NCI-H82 (cell line): Measurements from ENCODE around the gene CABLES2.

Experiments used
- DNase-seq: peaks from one replicate; lab custom pipeline; 2025; lab: John Stamatoyannopoulos, UW

CABLES2 gene

DNA sequence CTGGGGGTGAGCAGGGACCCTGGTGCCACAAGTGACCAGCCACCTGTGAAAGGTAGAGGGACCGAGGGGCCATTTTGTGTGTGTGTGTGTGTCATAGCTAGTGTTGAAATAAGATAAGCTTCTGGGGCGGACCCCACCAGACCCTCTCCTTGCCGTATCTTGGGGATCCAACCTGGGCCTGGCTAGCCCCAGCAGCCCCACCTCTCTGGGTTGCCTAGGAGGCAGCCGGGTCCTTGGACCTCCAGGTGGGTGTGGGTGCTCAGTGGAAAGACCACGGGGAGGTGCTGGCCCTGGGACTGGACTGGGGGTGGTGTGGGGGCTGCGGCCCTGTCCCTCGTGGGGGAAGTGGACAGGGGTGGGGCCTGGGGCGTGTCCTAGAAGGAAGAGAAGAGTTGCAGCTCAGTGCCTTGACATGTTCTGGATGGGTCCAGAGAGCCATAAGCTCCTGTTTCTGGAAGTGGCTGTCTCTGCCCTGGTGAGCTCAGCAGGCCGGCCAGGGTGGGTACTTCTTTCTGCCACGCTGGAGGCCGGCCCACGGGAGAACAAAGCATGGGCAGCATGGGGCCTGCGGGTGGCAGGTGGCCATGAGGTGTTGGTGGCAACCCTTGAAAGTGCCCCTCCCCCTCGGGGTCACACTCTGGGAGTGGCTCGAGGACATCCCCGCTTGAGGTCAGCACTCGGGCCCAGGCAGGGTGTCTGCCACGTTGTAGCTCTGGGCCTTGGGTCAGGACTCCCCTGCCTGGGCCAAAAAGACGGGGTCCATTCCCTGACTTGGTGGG, 11.8 kb upstream of the CABLES2 start:
- DNase-seq: no peak

DNA sequence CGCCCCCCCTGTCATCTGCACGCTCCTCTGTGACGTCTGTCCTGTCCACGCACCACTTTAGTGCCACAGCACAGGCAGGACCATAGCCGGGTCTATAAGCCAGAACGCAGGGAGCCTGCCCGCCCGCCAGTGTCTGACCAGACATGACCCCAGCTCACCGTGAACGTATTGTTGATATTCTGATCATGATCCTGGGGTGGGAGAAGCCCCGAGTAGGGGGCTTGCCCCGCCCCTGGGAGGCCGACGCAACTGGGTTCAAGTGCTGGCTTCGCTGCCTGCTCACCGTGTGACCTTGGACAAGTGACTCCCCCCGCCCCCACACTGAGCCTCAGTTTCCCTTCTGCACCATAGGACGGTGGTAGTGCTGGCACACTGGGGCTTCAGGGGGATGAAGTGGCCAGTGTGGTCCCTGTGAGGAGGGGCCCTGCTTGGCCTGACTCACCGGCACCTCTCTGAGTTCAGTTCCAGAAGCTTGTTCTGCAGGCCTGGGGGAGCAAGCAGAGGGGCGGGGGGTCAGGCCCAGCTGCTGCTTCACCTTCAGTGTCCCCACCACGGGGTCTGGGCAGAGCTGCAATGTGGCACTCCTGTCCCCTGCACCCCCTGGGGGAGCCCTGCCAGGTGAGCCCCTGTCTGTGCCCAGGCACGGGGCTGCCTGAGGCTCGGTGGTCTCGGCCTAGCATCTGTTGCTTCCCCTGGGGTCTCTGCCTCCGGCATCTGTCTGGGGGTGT, 11.1 kb upstream of the CABLES2 start:
- no peak for DNase-seq

DNA sequence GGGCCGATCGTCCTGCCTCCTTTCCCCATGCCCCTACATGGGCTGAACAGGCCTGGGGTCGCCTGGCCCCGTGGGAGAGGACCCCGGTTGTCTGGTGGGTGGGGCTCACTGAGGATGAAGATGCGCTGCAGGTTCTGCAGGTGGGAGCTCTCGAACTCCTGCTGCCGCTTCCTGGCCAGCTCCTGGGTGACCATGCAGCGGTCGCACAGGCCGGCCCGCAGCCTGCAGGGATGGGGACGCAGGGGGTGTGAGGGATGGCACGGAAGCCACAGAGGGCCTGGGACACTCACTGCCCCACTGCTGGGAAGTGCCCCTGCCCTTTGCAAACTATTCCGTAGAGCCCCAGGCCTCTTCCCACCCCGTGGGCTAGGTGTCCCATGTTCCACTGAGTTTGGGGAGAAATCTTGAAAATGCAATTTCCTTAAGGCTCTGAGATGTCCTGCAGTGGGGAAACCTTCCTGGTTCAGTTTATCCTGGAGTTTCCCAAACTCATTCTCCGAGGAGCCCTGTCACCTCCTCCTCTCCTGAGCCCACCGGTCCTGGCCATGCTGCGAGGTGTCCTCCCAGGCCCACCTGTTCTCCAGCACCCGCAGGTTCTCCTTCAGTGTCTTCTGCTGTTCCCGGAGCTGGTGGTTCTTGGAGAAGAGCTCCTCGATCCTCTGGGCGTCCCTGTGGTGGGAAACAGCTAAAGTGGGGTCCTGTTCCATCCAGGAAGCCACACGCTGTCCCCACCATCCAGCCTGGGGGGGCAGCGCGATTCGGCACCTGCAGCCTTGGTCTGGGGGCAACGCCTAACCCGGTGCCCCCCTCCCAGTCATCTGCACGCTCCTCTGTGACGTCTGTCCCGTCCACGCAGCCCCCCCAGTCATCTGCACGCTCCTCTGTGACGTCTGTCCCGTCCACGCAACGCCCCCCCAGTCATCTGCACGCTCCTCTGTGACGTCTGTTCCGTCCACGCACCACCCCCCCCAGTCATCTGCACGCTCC, 9.9 kb upstream of the CABLES2 start:
- DNase-seq: no peak

- DNase-seq: no peak
These were observed 8.4 kb upstream of the CABLES2 start for GRCh38 chr20:62415354-62416111.

DNA sequence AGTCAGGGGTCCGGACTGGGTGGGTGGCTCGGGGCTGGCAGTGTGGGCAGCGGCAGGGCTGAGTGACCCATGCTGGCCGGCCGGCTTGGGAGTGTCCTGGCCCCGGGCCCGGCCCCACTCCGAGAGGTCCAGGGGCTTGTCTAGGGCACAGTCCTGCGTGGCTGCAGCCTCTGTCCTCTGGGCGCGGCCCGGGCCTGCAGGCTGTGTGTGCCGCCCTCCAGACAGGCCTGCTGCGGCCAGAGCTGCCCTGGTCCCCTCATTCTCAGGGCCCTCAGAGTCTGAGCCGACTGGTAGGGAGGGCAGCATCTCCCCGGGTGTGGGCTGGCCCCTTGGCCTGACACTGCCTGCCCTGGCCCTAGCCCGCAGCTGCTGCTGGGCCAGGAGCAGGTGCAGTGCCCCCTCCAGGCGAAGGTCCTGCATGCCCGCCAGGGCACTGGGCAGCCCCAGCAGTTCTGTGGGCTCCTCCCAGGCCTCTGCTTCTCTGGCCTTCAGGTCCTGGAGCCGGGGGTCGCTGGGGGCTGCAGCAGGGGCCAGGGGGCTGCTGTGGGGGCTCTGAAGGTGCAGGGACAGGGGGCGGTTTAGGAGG, 6.9 kb upstream of the CABLES2 start:
- no peak for DNase-seq

DNA sequence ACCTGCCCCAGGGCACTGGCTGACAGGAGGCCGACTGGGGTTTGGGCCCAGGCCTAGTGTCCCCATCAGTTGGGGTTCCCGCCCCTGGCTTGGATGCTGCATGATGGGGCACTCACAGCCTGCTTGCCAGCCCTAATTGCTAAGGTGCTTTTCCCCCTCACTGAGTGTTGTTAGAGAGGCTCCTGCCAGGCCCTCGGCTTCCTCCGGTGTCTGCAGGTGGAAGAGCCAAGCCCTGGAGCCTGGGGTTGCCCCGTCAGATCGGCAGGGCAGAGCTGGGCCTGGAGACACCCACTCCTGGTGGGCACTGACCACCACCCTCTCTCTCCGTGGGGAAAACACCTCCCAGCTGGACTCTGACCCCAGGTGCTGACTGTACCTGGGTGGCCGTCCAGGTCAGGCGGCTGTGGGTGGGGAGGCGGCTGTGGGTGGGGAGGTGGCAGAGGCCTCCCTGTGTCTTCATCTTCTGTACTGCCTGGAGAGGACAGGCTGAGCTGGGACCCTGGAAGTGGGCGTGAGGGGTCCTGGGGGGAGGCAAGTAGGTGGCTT, 6.0 kb upstream of the CABLES2 start:
- no peak for DNase-seq

DNA sequence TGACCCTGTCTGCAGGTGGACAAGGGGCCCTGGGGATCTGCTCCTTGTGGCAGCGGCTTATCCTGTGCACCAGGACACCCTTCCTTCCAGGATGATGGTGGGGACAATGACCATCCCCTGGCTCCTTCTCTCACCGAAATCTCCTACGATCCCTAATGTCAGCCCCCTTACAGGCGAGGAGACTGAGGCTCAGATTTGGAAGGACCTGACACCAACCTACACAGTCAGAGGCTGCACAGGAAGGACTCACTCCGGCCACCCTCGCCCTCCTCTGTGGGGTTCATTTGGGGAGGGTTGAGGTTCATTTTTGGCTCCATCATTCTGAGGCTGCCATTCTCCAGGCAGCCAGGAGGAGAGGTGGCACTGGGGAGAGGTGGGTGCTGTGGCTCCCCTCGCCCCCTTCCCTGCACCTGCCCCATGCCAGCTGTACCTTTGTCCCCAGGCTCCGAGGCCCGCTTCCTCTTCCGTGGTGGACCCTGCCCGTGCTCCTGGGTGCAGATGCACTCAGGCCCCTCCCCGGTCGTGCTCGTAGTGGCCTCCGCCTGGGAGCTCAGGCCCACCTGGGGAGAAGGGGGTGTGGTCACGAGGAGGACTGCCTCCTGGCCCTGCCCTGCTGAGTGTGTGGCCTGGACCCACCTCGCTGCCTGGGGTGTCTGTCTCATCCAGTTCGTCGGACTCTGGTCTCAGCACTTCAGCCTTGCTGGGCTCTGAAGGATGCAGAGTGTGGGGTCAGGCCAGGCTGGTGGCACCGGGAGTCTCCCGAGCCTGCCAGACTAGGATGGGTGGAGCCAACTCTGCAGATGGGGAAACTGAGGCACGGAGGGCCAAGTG, 5.3 kb upstream of the CABLES2 start:
- DNase-seq: no peak

DNA sequence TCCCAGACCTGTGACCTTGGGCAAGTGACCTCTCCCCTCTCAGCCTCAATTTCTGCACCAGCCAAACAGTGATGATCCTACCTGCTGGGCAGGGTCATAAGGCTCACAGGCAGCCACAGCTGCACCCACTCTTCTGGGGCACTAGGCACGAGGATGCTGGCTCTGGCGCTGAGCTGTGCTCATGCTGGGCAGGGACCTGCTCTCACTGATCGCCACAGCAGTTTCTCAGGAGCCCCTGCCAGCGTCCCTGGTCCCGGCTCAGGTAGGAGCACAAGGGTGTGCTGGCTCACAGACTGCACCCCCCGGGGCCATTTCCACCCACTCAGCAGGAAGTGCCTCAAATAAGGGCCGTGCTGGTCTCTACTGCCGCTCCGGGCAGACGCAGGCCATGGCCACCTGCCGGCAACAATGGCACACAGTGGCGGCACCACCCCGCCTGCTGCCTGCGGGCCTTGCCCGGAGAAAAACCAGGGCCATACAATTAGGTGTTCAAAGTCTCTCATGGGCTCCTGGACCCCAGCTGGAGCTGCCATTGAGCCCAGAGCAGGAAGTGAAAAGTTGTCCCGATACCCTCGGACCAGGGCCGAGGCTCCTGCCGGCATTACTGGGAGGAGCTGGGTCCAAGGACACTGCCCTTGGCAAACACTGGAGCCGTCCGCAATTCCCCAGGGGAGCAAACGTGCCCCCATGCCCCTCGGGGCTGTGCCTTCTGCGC, 4.6 kb upstream of the CABLES2 start:
- no peak for DNase-seq

- DNase-seq: no peak
These were observed 3.8 kb upstream of the CABLES2 start for GRCh38 chr20:62410746-62411478.

- peak; percentile 73 for DNase-seq
These were observed 3.1 kb upstream of the CABLES2 start for GRCh38 chr20:62409931-62410745.

DNA sequence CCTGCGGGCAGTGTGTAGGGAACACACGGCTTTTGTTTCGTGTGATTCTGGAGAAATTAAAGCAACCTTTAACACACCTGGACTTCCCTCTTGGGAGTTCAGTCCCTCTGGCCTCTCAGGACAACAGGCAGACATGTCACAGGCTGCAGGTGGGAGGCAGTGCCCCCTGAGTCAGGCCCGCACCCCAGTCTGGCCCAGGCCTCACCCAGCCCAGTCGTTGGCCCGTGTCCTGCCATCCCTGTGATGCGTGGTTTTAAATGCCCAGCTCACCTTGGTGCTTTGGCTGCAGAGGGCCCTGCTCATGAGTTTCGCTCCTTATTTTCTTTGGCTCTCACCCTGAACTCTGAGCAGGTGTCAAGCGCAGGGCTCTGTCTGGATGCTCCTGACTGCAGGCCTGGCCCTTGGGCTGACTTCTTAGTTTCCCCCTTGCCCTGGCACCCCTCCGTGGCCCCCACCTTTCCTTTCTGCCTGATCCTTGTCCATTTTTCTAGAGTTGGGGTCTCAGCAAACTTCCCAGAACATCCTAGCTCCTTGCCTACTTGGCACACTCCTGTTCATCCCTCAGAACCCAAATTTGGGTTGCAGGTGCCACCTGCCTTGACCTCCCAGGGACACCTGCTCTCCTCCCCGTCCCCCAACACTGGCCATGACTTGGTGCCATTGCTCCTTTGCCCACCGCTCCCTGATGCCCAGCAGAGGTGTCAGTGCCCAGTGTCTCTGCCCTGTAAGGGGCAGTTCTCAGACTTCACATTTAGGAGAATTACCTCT, 2.2 kb upstream of the CABLES2 start:
- DNase-seq: no peak

GRCh38 chr20:62408640-62409039, 1.6 kb upstream of the CABLES2 start:
- peak; percentile 23 for DNase-seq

DNA sequence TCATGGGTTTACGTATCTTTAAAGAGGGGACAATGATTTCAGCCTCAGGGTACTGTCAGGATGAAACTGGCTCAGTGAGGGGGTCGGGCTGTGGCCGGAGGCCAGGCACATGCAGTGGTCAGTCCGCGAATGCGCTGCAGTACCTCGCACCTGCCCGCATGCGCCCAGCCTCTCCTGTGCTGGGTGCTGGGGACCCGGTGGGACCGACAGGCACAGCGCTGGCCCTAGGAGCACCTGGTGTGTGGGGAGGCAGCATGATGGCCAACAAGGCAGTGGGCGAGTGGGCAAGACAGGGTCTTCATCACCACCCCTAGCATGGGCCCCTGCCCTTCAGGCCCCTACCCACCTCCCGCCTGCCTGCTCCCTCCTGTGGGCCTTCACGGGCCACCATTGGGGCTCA, 970 bp upstream of the CABLES2 start:
- no peak for DNase-seq

GRCh38 chr20:62406635-62407176, 379 bp downstream of the CABLES2 start:
- DNase-seq: no peak

DNA sequence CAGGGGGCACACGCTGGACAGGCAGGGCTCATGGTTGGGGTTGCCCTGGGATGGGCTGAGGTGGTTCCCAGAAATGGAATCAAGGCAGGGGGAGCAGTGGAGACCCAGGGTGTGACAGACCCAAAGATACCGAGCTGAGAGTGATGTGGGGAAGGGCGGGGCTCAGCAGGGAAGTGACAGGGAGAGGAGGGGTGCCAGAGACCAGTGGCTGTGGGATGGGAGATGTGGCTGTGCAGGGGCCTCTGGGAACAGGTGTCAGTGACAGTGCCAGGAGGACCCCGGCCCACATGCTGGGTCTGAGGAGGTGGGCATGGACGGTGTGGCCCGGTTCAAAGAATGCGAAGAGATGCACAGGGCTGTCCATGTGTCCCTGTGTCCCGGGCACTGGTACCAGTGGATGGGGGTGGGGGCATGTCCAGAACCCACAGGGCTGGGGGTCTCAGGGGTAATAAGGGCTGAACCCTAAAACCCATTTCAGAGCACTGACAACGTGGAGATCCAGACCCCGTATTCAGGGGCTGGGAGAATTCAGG, 1.0 kb downstream of the CABLES2 start:
- DNase-seq: no peak
